ENCODE data around the gene SOX10. TPM values are rescaled to one million over a fixed set of nuclear protein-coding genes. Genes with fewer than 3 reads are reported as not detected.
"Not testable (repeated sequence)": the region's sequence is repeated elsewhere in the genome, so short reads cannot be mapped to it uniquely, and the experiment has no call there.

SOX10 gene
- total and polyA plus RNA-seq, 2 donors (not counting 1 experiment from before 2014, with no cell fraction given), result not detected

GRCh38 chr22:37953062-37953436 lies 31.3 kb downstream of the SOX10 start:
- peaks cover 14% of the 10 kb centered on the region for H3K27me3 Mint-ChIP-seq
- DNase-seq (no peak), ATAC-seq (ENCODE audit: low read depth) (peak; percentile 51)
- peak overlapping the region; percentile 97 for H3K27ac Mint-ChIP-seq
- TF ChIP-seq EZH2 (IDR thresholded peaks at IDR 0.05; ENCODE audit: borderline replicate concordance, insufficient read depth, low read depth, low read length, poor library complexity, severe bottlenecking) (no peak), CTCF (IDR thresholded peaks at IDR 0.05) (no peak)
- Histone ChIP-seq H3K4me1 (ENCODE audit: control insufficient read depth in 2 of 2, insufficient read depth in 2 of 2, low read length in 2 of 2) (peaks cover 17 to 20% of the 10 kb centered on the region in 2 donors), H2AFZ (ENCODE audit: insufficient read depth, low read depth, low read length, poor library complexity, severe bottlenecking) (peak overlapping the region; percentile 84), H3K4me3 (ENCODE audit: control extremely low read depth in 1 of 5, extremely low read depth in 1 of 5, insufficient read depth in 1 of 5, low read depth in 2 of 5, low read length in 4 of 5) (peak overlapping the region; percentile 64 to 99 (median 88)), H3K79me2 (ENCODE audit: control insufficient read depth, insufficient read depth, low read length) (peaks cover 21% of the 10 kb centered on the region), H3K27me3 (replicated peaks in 1 of 4; ENCODE audit: control extremely low read depth in 1 of 4, control insufficient read depth in 3 of 4, insufficient read depth in 4 of 4, low read length in 3 of 4) (peaks cover 2 to 14% (median 8%) of the 10 kb centered on the region in 4 experiments), H3K9me3 (ENCODE audit: control extremely low read depth in 1 of 3, control insufficient read depth in 2 of 3, insufficient read depth in 1 of 3, low read length in 2 of 3) (no peaks in the 10 kb centered on the region), H3K9ac (ENCODE audit: low read length) (peak overlapping the region; percentile 75), H3K36me3 (replicated peaks in 1 of 2; ENCODE audit: control extremely low read depth in 1 of 2, control insufficient read depth in 1 of 2, extremely low read depth in 1 of 2, insufficient read depth in 2 of 2, low read length in 1 of 2) (peaks cover 3 to 14% of the 10 kb centered on the region in 2 experiments), H3K4me2 (replicated peaks; ENCODE audit: low read depth, low read length, poor library complexity, severe bottlenecking) (peak overlapping the region; percentile 87), H3K27ac (ENCODE audit: low read length in 2 of 2) (no peak overlapping the region), H4K20me1 (ENCODE audit: control insufficient read depth, insufficient read depth, low read length, poor library complexity, severe bottlenecking) (no peaks in the 10 kb centered on the region)
- POLR2A ChIA-PET, result interaction anchor here (0.5 to 1.1 kb wide), 2 partner anchors 32 to 47 kb away, joined by 3 to 7 read pairs; partner anchors contain the start of gene MICALL1
- WGBS (ENCODE audit: insufficient coverage), result 0% methylated on average over 13 of the region's 13 CpGs
- peak overlapping the region; percentile 99 for H3K4me3 Mint-ChIP-seq
- CTCF ChIA-PET, result interaction anchor here (0.7 to 2.1 kb wide), 3 partner anchors 12 to 145 kb away, joined by 3 to 18 read pairs (median 6); partner anchors contain the start of gene GCAT
- peaks cover 26% of the 10 kb centered on the region for H3K4me1 Mint-ChIP-seq
- intact Hi-C loops (cut with micrococcal nuclease), result loop anchor here (1.0 to 5.0 kb wide), 4 partner anchors 18 to 136 kb away; partner anchors contain the start of genes EIF3L and MICALL1
- H3K9me3 Mint-ChIP-seq (ENCODE audit: insufficient read depth), result no peaks in the 10 kb centered on the region

- 16% methylated on average over 18 of the region's 20 CpGs for WGBS (ENCODE audit: insufficient coverage)
- peaks cover 3 to 11% of the 10 kb centered on the region in 2 experiments for H3K36me3 ChIP-seq (replicated peaks in 1 of 2; ENCODE audit: control extremely low read depth in 1 of 2, control insufficient read depth in 1 of 2, extremely low read depth in 1 of 2, insufficient read depth in 2 of 2, low read length in 1 of 2)
- peaks cover 21% of the 10 kb centered on the region for H3K79me2 ChIP-seq (ENCODE audit: control insufficient read depth, insufficient read depth, low read length)
- Mint-ChIP-seq H3K4me3 (peak overlapping the region; percentile 99), H3K4me1 (peaks cover 26% of the 10 kb centered on the region), H3K27me3 (peaks cover 14% of the 10 kb centered on the region)
- H3K9me3 ChIP-seq (ENCODE audit: control extremely low read depth in 1 of 3, control insufficient read depth in 2 of 3, insufficient read depth in 1 of 3, low read length in 2 of 3); H3K27ac ChIP-seq (ENCODE audit: low read length in 2 of 2); H4K20me1 ChIP-seq (ENCODE audit: control insufficient read depth, insufficient read depth, low read length, poor library complexity, severe bottlenecking); H3K27ac Mint-ChIP-seq; POLR2A ChIA-PET; ATAC-seq (ENCODE audit: low read depth); H3K9me3 Mint-ChIP-seq (ENCODE audit: insufficient read depth): not testable (repeated sequence)
- H2AFZ ChIP-seq (ENCODE audit: insufficient read depth, low read depth, low read length, poor library complexity, severe bottlenecking), result peak overlapping the region; percentile 84
- CTCF ChIA-PET, result interaction anchor here (0.6 kb wide), 1 partner anchor 32 kb away, joined by 4 read pairs; no protein-coding TSS in a partner anchor
- H3K27me3 ChIP-seq (replicated peaks in 1 of 4; ENCODE audit: control extremely low read depth in 1 of 4, control insufficient read depth in 3 of 4, insufficient read depth in 4 of 4, low read length in 3 of 4), result peaks cover 2 to 14% (median 8%) of the 10 kb centered on the region in 4 experiments
- peaks cover 17 to 20% of the 10 kb centered on the region in 2 donors for H3K4me1 ChIP-seq (ENCODE audit: control insufficient read depth in 2 of 2, insufficient read depth in 2 of 2, low read length in 2 of 2)
- DNase-seq, result peak; percentile 29
- intact Hi-C loops (cut with micrococcal nuclease), result loop anchor here (1.0 to 5.0 kb wide), 4 partner anchors 18 to 135 kb away; partner anchors contain the start of genes EIF3L and MICALL1
- H3K9ac ChIP-seq (ENCODE audit: low read length), result peak overlapping the region; percentile 75
- peak overlapping the region; percentile 87 for H3K4me2 ChIP-seq (replicated peaks; ENCODE audit: low read depth, low read length, poor library complexity, severe bottlenecking)
- H3K4me3 ChIP-seq (ENCODE audit: control extremely low read depth in 1 of 5, extremely low read depth in 1 of 5, insufficient read depth in 1 of 5, low read depth in 2 of 5, low read length in 4 of 5), result peak overlapping the region in 4 of 5 experiments; percentile 64 to 99 (median 88)
Observed at GRCh38 chr22:37952629-37953028, 31.7 kb downstream of the SOX10 start.
